ENCODE measurements around the gene ST7L.

GRCh38 chr1:112488141-112488540 is 130.8 kb downstream of the ST7L start:
- TF ChIP-seq POLR2A (IDR thresholded peaks at IDR 0.05; ENCODE audit: low read depth, low read length) (no peak), POLR2AphosphoS5 (IDR thresholded peaks at IDR 0.05; ENCODE audit: low read depth, low read length) (no peak), TAF1 (IDR thresholded peaks at IDR 0.05; ENCODE audit: low read depth, low read length) (no peak), SPI1 (IDR thresholded peaks at IDR 0.05; ENCODE audit: low read depth, low read length) (no peak), POU2F2 (IDR thresholded peaks at IDR 0.05; ENCODE audit: low read depth, low read length) (no peak), PAX5 (IDR thresholded peaks at IDR 0.05; ENCODE audit: insufficient read depth, low read length, severe bottlenecking) (no peak)

Measured in GM12891 (cell line).